ENCODE data around the gene ANKRD13B. TPM values are rescaled to one million over a fixed set of nuclear protein-coding genes. Genes with fewer than 3 reads are reported as not detected.

ANKRD13B gene
- total and polyA plus RNA-seq, 2 donors (not counting 1 experiment from before 2014, with no cell fraction given) = 1.6 to 2.8 TPM

DNA sequence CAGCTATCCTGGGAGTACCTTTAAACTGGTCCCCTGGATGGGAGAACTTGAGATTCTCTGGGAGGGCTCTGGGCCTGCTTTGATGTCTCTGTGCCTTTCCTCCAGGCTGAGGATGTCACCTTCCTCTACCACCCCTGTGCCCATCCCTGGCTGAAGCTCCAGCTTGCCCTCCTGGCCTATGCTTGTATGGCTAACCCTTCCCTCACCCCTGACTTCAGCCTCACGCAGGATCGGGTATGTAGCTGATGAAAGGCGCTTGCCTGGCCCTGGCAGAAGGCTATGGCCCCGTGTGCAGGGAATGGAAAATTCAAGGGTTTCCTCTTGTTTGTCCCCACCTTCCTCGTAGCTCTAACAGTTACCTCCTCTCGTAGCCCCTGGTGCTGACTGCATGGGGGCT, 21.4 kb upstream of the ANKRD13B start:
- peaks cover 34% of the 10 kb centered on the region for H4K20me1 ChIP-seq (ENCODE audit: control insufficient read depth, insufficient read depth, low read length, poor library complexity, severe bottlenecking)
- DNase-seq (peak; percentile 24), ATAC-seq (ENCODE audit: low read depth) (no peak)
- H3K4me1 ChIP-seq (ENCODE audit: control insufficient read depth in 2 of 2, insufficient read depth in 2 of 2, low read length in 2 of 2) = peaks cover 15 to 28% of the 10 kb centered on the region in 2 donors
- Mint-ChIP-seq H3K27ac (no peak overlapping the region), H3K4me3 (peak overlapping the region; percentile 44), H3K4me1 (peaks cover 26% of the 10 kb centered on the region), H3K27me3 (no peaks in the 10 kb centered on the region), H3K9me3 (ENCODE audit: insufficient read depth) (no peaks in the 10 kb centered on the region)
- intact Hi-C loops (cut with micrococcal nuclease) = no loop called here
- ChIA-PET POLR2A (interaction anchor here (0.6 to 1.5 kb wide), 4 partner anchors 20 to 77 kb away, joined by 3 to 6 read pairs (median 4); no protein-coding TSS in a partner anchor), CTCF (interaction anchor here (1.4 to 24.3 kb wide), 6 partner anchors 11 to 202 kb away, joined by 4 to 336 read pairs (median 28); no protein-coding TSS in a partner anchor)
- no peak overlapping the region for H3K9ac ChIP-seq (ENCODE audit: low read length)
- H3K27me3 ChIP-seq (replicated peaks in 1 of 4; ENCODE audit: control extremely low read depth in 1 of 4, control insufficient read depth in 3 of 4, insufficient read depth in 4 of 4, low read length in 3 of 4) = no peaks in the 10 kb centered on the region
- peaks cover 6% of the 10 kb centered on the region for H3K79me2 ChIP-seq (ENCODE audit: control insufficient read depth, insufficient read depth, low read length)
- H3K27ac ChIP-seq (ENCODE audit: low read length in 2 of 2) = no peak overlapping the region
- H3K4me3 ChIP-seq (ENCODE audit: control extremely low read depth in 1 of 5, extremely low read depth in 1 of 5, insufficient read depth in 1 of 5, low read depth in 2 of 5, low read length in 4 of 5) = no peak overlapping the region
- WGBS (ENCODE audit: insufficient coverage) = 95% methylated on average over 4 of the region's 6 CpGs
- peaks cover 0 to 29% of the 10 kb centered on the region in 2 experiments for H3K36me3 ChIP-seq (replicated peaks in 1 of 2; ENCODE audit: control extremely low read depth in 1 of 2, control insufficient read depth in 1 of 2, extremely low read depth in 1 of 2, insufficient read depth in 2 of 2, low read length in 1 of 2)
- no peak for TF ChIP-seq EZH2 (IDR thresholded peaks at IDR 0.05; ENCODE audit: borderline replicate concordance, insufficient read depth, low read depth, low read length, poor library complexity, severe bottlenecking)
- TF ChIP-seq, protein P1, sequence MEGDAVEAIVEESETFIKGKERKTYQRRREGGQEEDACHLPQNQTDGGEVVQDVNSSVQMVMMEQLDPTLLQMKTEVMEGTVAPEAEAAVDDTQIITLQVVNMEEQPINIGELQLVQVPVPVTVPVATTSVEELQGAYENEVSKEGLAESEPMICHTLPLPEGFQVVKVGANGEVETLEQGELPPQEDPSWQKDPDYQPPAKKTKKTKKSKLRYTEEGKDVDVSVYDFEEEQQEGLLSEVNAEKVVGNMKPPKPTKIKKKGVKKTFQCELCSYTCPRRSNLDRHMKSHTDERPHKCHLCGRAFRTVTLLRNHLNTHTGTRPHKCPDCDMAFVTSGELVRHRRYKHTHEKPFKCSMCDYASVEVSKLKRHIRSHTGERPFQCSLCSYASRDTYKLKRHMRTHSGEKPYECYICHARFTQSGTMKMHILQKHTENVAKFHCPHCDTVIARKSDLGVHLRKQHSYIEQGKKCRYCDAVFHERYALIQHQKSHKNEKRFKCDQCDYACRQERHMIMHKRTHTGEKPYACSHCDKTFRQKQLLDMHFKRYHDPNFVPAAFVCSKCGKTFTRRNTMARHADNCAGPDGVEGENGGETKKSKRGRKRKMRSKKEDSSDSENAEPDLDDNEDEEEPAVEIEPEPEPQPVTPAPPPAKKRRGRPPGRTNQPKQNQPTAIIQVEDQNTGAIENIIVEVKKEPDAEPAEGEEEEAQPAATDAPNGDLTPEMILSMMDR (IDR thresholded peaks at IDR 0.05) = no peak
- H3K9me3 ChIP-seq (ENCODE audit: control extremely low read depth in 1 of 3, control insufficient read depth in 2 of 3, insufficient read depth in 1 of 3, low read length in 2 of 3) = no peaks in the 10 kb centered on the region
- no peak overlapping the region for H3K4me2 ChIP-seq (replicated peaks; ENCODE audit: low read depth, low read length, poor library complexity, severe bottlenecking)
- no peak overlapping the region for H2AFZ ChIP-seq (ENCODE audit: insufficient read depth, low read depth, low read length, poor library complexity, severe bottlenecking)

DNA sequence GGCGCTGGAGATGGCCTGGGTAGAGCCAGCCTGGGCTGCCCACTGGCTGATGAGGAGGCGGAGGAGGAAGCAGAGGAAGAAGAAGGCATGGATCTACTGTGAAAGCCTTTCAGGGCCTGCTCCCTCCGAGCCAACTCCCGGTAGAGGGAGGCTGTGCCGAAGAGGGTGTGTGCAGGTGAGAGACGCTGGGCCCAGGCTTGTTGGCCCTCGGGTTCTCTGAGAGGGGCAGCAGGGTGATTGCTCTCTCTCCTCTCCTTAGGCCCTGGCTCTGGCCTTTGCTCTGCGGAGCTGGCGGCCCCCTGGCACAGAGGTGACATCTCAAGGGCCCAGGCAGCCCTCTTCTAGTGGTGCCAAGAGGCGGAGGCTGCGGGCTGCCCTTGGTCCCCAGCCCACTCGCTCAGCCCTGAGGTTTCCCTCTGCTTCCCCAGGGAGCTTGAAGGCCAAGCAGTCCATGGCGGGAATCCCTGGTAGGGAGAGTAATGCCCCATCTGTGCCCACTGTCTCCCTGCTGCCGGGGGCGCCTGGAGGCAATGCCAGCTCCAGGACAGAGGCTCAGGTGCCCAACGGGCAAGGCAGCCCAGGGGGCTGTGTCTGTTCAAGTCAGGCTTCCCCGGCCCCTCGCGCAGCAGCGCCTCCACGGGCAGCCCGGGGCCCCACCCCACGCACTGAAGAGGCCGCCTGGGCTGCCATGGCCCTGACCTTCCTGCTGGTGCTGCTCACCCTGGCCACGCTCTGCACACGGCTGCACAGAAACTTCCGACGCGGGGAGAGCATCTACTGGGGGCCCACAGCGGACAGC, 20.9 kb upstream of the ANKRD13B start:
- no peak overlapping the region for H3K4me3 ChIP-seq (ENCODE audit: control extremely low read depth in 1 of 5, extremely low read depth in 1 of 5, insufficient read depth in 1 of 5, low read depth in 2 of 5, low read length in 4 of 5)
- TF ChIP-seq, protein P1 (IDR thresholded peaks at IDR 0.05) = no peak
- TF ChIP-seq EZH2 (IDR thresholded peaks at IDR 0.05; ENCODE audit: borderline replicate concordance, insufficient read depth, low read depth, low read length, poor library complexity, severe bottlenecking) = no peak
- H3K27ac ChIP-seq (ENCODE audit: low read length in 2 of 2) = no peak overlapping the region
- H3K9me3 Mint-ChIP-seq (ENCODE audit: insufficient read depth) = no peaks in the 10 kb centered on the region
- no peaks in the 10 kb centered on the region for H3K27me3 Mint-ChIP-seq
- H3K4me1 ChIP-seq (ENCODE audit: control insufficient read depth in 2 of 2, insufficient read depth in 2 of 2, low read length in 2 of 2) = peaks cover 15 to 28% of the 10 kb centered on the region in 2 donors
- H3K27me3 ChIP-seq (replicated peaks in 1 of 4; ENCODE audit: control extremely low read depth in 1 of 4, control insufficient read depth in 3 of 4, insufficient read depth in 4 of 4, low read length in 3 of 4) = no peaks in the 10 kb centered on the region
- H3K4me1 Mint-ChIP-seq = peaks cover 26% of the 10 kb centered on the region
- H3K9me3 ChIP-seq (ENCODE audit: control extremely low read depth in 1 of 3, control insufficient read depth in 2 of 3, insufficient read depth in 1 of 3, low read length in 2 of 3) = no peaks in the 10 kb centered on the region
- WGBS (ENCODE audit: insufficient coverage) = 83% methylated on average over 28 of the region's 30 CpGs
- no peak overlapping the region for H3K9ac ChIP-seq (ENCODE audit: low read length)
- peak overlapping the region; percentile 44 for H3K4me3 Mint-ChIP-seq
- peaks cover 37% of the 10 kb centered on the region for H4K20me1 ChIP-seq (ENCODE audit: control insufficient read depth, insufficient read depth, low read length, poor library complexity, severe bottlenecking)
- ATAC-seq (ENCODE audit: low read depth) (no peak), DNase-seq (peak; percentile 27)
- H3K4me2 ChIP-seq (replicated peaks; ENCODE audit: low read depth, low read length, poor library complexity, severe bottlenecking) = peak overlapping the region; percentile 68
- intact Hi-C loops (cut with micrococcal nuclease) = no loop called here
- ChIA-PET POLR2A (interaction anchor here (0.5 to 1.5 kb wide), 6 partner anchors 10 to 189 kb away, joined by 3 to 6 read pairs (median 4); no protein-coding TSS in a partner anchor), CTCF (interaction anchor here (0.6 to 24.3 kb wide), 16 partner anchors 12 to 532 kb away, joined by 3 to 336 read pairs (median 6); partner anchors contain the start of gene ANKRD13B)
- peaks cover 6% of the 10 kb centered on the region for H3K79me2 ChIP-seq (ENCODE audit: control insufficient read depth, insufficient read depth, low read length)
- H3K36me3 ChIP-seq (replicated peaks in 1 of 2; ENCODE audit: control extremely low read depth in 1 of 2, control insufficient read depth in 1 of 2, extremely low read depth in 1 of 2, insufficient read depth in 2 of 2, low read length in 1 of 2) = peaks cover 0 to 35% of the 10 kb centered on the region in 2 experiments
- H2AFZ ChIP-seq (ENCODE audit: insufficient read depth, low read depth, low read length, poor library complexity, severe bottlenecking) = no peak overlapping the region
- H3K27ac Mint-ChIP-seq = no peak overlapping the region
